HepG2 (cell line): ENCODE measurements around the gene CACNA1C. TPM values are rescaled to one million over a fixed set of nuclear protein-coding genes. Genes with fewer than 3 reads are reported as not detected.

ENCODE experiments used
- ATAC-seq: fragments of 200-7000 bp; cut with Tn5 transposase; 3 replicates; pipeline ENCODE4 v1.9.1; 2020; ENCODE audit warnings: mild to moderate bottlenecking, moderate library complexity
- BruUV-seq: library from RNA; stranded (reverse); fragments of 400-500 nt; replicated peaks from 2 replicates; lab custom pipeline; 2021; lab: Mats Ljungman, UMichigan
- CTCF ChIA-PET: fragments of 300-600 bp; formaldehyde crosslinking; extraction: SDS; loops from one replicate; lab custom pipeline; 2021; ENCODE audit warnings: low total read pairs, inconsistent platforms, low intra/inter-chr PET ratio; lab: Yijun Ruan, JAX
- POLR2A ChIA-PET: fragments of 350-600 bp; sonication (Branson Sonifier 250); formaldehyde crosslinking; loops from one replicate; lab custom pipeline; 2020; ENCODE audit warnings: antibody characterized with exemption, inconsistent platforms; lab: Yijun Ruan, JAX
- DNase-seq: peaks from one replicate; pipeline ENCODE4 v3.0.0-alpha.2; 2015; ENCODE audit warnings: low spot score
- FAIRE-seq: peaks from 3 replicates; lab custom pipeline; 2011; peaks lifted over from hg19 to GRCh38; lab: Jason Lieb, UNC
- H2AFZ ChIP-seq: one replicate; pipeline ENCODE4 v1.6.1; 2011; ENCODE audit warnings: low read length, inconsistent platforms
- H3K27ac ChIP-seq: fragments of 300-600 bp; 3 replicates; pipeline ENCODE4 v1.8.0; 2011; ENCODE audit warnings: mixed run types, mild to moderate bottlenecking, mixed read lengths, low read length, inconsistent platforms; ENCODE audit not compliant: insufficient read depth; ENCODE audit errors: extremely low read length
- H3K27me3 ChIP-seq, 2 experiments: fragments of 200-600 bp in 1 of 2; 2 replicates in 1 of 2; 3 replicates in 1 of 2; pipeline versions ENCODE4 v1.6.0 to v1.8.0; 2011; ENCODE audit warnings: low read length in 2 of 2, mild to moderate bottlenecking in 2 of 2, moderate library complexity in 2 of 2, inconsistent platforms in 1 of 2; ENCODE audit not compliant: insufficient read depth in 2 of 2, control insufficient read depth in 1 of 2
- H3K36me3 ChIP-seq, 2 experiments: fragments of 200-600 bp in 1 of 2; replicated peaks in 1 of 2; 2 replicates in 1 of 2; 3 replicates in 1 of 2; pipeline versions ENCODE4 v1.5.1 to v1.8.0; 2011; ENCODE audit warnings: low read length in 2 of 2, inconsistent platforms in 1 of 2; ENCODE audit not compliant: insufficient read depth in 2 of 2, control insufficient read depth in 1 of 2
- H3K4me1 ChIP-seq: 2 replicates; pipeline ENCODE4 v1.5.1; 2012; ENCODE audit warnings: low read length, inconsistent platforms; ENCODE audit not compliant: insufficient read depth
- H3K4me2 ChIP-seq: 2 replicates; pipeline ENCODE4 v1.6.0; 2011; ENCODE audit warnings: low read depth, low read length, inconsistent platforms
- H3K4me3 ChIP-seq, 3 experiments: fragments of 200-600 bp in 1 of 3; sonication (generic), shearing (Covaris generic) in 1 of 3; replicated peaks in 1 of 3; 2 replicates each; pipeline ENCODE4 v1.5.1; 2011 to 2016; ENCODE audit warnings: low read length in 3 of 3, inconsistent platforms in 2 of 3, low read depth in 2 of 3, mild to moderate bottlenecking in 2 of 3, control low read depth in 1 of 3, mixed read lengths in 1 of 3; ENCODE audit not compliant: insufficient read depth in 1 of 3
- H3K79me2 ChIP-seq: one replicate; pipeline ENCODE4 v1.6.1; 2011; ENCODE audit warnings: low read length, inconsistent platforms; ENCODE audit not compliant: insufficient read depth
- H3K9ac ChIP-seq: 2 replicates; pipeline ENCODE4 v1.6.0; 2011; ENCODE audit warnings: mild to moderate bottlenecking, low read depth, low read length, inconsistent platforms; ENCODE audit not compliant: insufficient read depth
- H3K9me3 ChIP-seq: 2 replicates; pipeline ENCODE4 v1.5.1; 2012; ENCODE audit warnings: mild to moderate bottlenecking, low read length
- H4K20me1 ChIP-seq: 2 replicates; pipeline ENCODE4 v1.6.0; 2011; ENCODE audit warnings: inconsistent platforms, mild to moderate bottlenecking, low read length, moderate library complexity; ENCODE audit not compliant: insufficient read depth
- MLX ChIP-seq: IDR thresholded peaks from 2 replicates; pipeline ENCODE4 v1.6.1; 2016
- POGK ChIP-seq: sonication (generic); formaldehyde crosslinking; conservative IDR thresholded peaks from 2 replicates; pipeline ENCODE4 v1.8.0; 2022; ENCODE audit warnings: mild to moderate bottlenecking, moderate library complexity, missing genetic modification reagents
- PRDM4 ChIP-seq: sonication (generic); formaldehyde crosslinking; IDR thresholded peaks from 2 replicates; pipeline ENCODE4 v1.9.0; 2021; ENCODE audit warnings: missing genetic modification reagents, borderline replicate concordance
- SALL2 ChIP-seq: sonication (generic); formaldehyde crosslinking; IDR thresholded peaks from 2 replicates; pipeline ENCODE4 v1.8.1; 2023; ENCODE audit warnings: mild to moderate bottlenecking, missing genetic modification reagents, inconsistent platforms
- SMAD3 ChIP-seq: sonication (generic); formaldehyde crosslinking; IDR thresholded peaks from 2 replicates; pipeline ENCODE4 v1.4.0; 2020; ENCODE audit warnings: missing genetic modification reagents
- SNAI1 ChIP-seq: sonication (generic); formaldehyde crosslinking; IDR thresholded peaks from 2 replicates; pipeline ENCODE4 v1.5.0; 2020; ENCODE audit warnings: mild to moderate bottlenecking, missing genetic modification reagents, borderline replicate concordance
- SOX5 ChIP-seq: IDR thresholded peaks from 2 replicates; pipeline ENCODE4 v1.6.1; 2016; ENCODE audit warnings: borderline replicate concordance
- ZNF460 ChIP-seq: sonication (generic); formaldehyde crosslinking; IDR thresholded peaks from 2 replicates; pipeline ENCODE4 v1.5.1; 2020; ENCODE audit warnings: missing genetic modification reagents, mild to moderate bottlenecking, borderline replicate concordance
- ZNF761 ChIP-seq: sonication (generic); formaldehyde crosslinking; conservative IDR thresholded peaks from 2 replicates; pipeline ENCODE4 v1.4.0; 2020; ENCODE audit warnings: mild to moderate bottlenecking, missing genetic modification reagents
- ZNF772 ChIP-seq: sonication (generic); formaldehyde crosslinking; IDR thresholded peaks from 2 replicates; pipeline ENCODE4 v1.5.0; 2020; ENCODE audit warnings: mild to moderate bottlenecking, missing genetic modification reagents
- ZUFSP ChIP-seq: sonication (generic); formaldehyde crosslinking; IDR thresholded peaks from 2 replicates; pipeline ENCODE4 v1.9.0; 2021; ENCODE audit warnings: missing genetic modification reagents, mild to moderate bottlenecking, borderline replicate concordance
- WGBS: methylation state at CpG from one replicate; pipeline ENCODE4 v1.1.6; 2017; ENCODE audit warnings: low lambda C conversion rate; 5-methylcytosine and 5-hydroxymethylcytosine counted together
- in situ Hi-C: cut with HindIII; loops from 2 replicates; pipeline ENCODE4 v1.10.0; 2017; ENCODE audit warnings: low pct_unique_long_range_greater_than_20kb; ENCODE audit not compliant: extremely low pct_ligation_motif_present
- intact Hi-C: fragments of 100-400 bp; cut with micrococcal nuclease; formaldehyde crosslinking; loops from one replicate; pipeline ENCODE4 v1.10.0; 2022; ENCODE audit not compliant: unreplicated experiment
- polyA plus RNA-seq, 8 experiments: library from polyadenylated mRNA; depleted of rRNA in 3 of 8; stranded (reverse) in 7 of 8; unstranded in 1 of 8; fragments of >200 nt; fragmentation: Illumina TruSeq in 4 of 8; extraction: Trizol in 4 of 8; gene quantifications; 2 replicates each; pipeline versions ENCODE4 v1.2.1 to v1.2.3, GENCODE V29; 2011 to 2016; ENCODE audit warnings: low read depth in 4 of 8, missing spikeins in 1 of 8, mixed read lengths in 1 of 8; ENCODE audit not compliant: insufficient read depth in 1 of 8
- total RNA-seq, 5 experiments: library from RNA; depleted of rRNA; stranded (reverse); fragments of >200 nt; fragmentation: Illumina TruSeq; extraction: Trizol; gene quantifications; 2 replicates each; pipeline ENCODE4 v1.2.3, GENCODE V29; 2016; ENCODE audit warnings: low read depth in 1 of 5
- TF ChIP-seq, protein P1 (sequence below): sonication (generic); formaldehyde crosslinking; IDR thresholded peaks from 2 replicates; pipeline ENCODE4 v1.4.0; 2020; ENCODE audit warnings: missing genetic modification reagents, borderline replicate concordance

CACNA1C gene
- total and polyA plus RNA-seq, 2 of the 13 experiments (the other 11 are each of a cell fraction or from before 2014, with no cell fraction given) = not detected

DNA sequence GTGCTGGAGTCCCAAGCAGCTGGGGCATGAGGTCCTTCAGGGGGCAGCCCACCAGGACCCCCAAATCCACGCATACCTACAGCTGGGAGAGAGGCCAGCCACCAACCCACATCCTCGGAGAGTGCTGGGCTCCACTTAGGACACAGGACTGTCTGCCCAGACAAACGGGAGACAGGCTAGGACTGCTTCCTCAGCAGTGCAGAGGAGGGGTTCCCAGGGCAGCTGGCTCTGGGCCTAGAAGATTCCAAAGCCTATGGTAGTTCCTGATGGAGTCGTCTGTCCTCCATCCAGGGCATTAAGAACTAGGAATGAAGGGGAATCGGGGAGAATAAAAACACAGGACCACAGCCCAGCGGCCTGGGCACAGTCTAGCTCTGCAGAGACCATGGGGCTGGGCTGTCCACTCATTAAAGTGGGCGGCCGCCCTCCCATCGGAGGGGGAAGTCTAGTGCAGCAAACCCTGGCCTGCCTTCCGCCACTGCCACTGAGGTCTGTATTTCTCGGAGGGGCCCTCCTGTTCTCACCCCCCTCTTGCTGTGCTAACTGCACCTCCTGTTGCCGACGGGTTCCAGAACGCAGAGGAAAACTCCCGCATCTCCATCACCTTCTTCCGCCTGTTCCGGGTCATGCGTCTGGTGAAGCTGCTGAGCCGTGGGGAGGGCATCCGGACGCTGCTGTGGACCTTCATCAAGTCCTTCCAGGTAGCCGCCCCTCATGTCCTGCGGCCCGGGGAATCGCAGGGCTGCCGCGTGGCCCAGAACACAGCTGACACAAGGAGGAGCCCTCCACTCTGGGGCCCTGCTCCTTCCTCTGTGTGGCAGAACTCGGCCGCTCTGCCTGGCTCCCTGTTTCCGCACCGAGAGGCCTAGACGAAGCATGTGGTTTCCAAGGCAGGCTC, 598.5 kb downstream of the CACNA1C start (continued):
- no peak for TF ChIP-seq MLX (CRISPR knock-in tag)
- TF ChIP-seq, protein P1, sequence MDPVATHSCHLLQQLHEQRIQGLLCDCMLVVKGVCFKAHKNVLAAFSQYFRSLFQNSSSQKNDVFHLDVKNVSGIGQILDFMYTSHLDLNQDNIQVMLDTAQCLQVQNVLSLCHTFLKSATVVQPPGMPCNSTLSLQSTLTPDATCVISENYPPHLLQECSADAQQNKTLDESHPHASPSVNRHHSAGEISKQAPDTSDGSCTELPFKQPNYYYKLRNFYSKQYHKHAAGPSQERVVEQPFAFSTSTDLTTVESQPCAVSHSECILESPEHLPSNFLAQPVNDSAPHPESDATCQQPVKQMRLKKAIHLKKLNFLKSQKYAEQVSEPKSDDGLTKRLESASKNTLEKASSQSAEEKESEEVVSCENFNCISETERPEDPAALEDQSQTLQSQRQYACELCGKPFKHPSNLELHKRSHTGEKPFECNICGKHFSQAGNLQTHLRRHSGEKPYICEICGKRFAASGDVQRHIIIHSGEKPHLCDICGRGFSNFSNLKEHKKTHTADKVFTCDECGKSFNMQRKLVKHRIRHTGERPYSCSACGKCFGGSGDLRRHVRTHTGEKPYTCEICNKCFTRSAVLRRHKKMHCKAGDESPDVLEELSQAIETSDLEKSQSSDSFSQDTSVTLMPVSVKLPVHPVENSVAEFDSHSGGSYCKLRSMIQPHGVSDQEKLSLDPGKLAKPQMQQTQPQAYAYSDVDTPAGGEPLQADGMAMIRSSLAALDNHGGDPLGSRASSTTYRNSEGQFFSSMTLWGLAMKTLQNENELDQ (CRISPR knock-in tag) = no peak

GRCh38 chr12:2652011-2652400, 599.2 kb downstream of the CACNA1C start:
- 18% methylated on average over 5 of the region's 14 CpGs for WGBS
- Histone ChIP-seq H3K4me1 (no peaks in the 10 kb centered on the region), H3K4me2 (no peak overlapping the region), H3K27ac (no peak overlapping the region), H3K36me3 (no peaks in the 10 kb centered on the region), H3K4me3 (no peak overlapping the region), H3K9me3 (no peaks in the 10 kb centered on the region), H4K20me1 (no peaks in the 10 kb centered on the region), H2AFZ (no peak overlapping the region), H3K27me3 (peaks cover 13 to 63% of the 10 kb centered on the region in 2 experiments), H3K79me2 (no peaks in the 10 kb centered on the region), H3K9ac (no peak overlapping the region)
- BruUV-seq = no TSS peak
- intact Hi-C loops (no loop called here), in situ Hi-C loops (no loop called here)
- FAIRE-seq (no peak), DNase-seq (no peak), ATAC-seq (no peak)
- CTCF ChIA-PET = no interaction called here
- POLR2A ChIA-PET = no interaction called here
- TF ChIP-seq ZUFSP (CRISPR knock-in tag) (no peak), SMAD3 (CRISPR knock-in tag) (no peak), PRDM4 (CRISPR knock-in tag) (no peak), ZNF460 (CRISPR knock-in tag) (no peak), ZNF761 (no peak), SALL2 (CRISPR knock-in tag) (no peak), SNAI1 (CRISPR knock-in tag) (no peak), ZNF772 (CRISPR knock-in tag) (no peak), SOX5 (CRISPR knock-in tag) (no peak), POGK (CRISPR knock-in tag) (no peak)
